HUES6 (cell line): Measurements from ENCODE around the gene DTX3.
"Not testable (repeated sequence)": the region's sequence is repeated elsewhere in the genome, so short reads cannot be mapped to it uniquely, and the experiment has no call there.

Experiments used
- H3K27ac ChIP-seq: 2 replicates; pipeline ENCODE4 v1.7.0; 2013; ENCODE audit warnings: low read depth, mild to moderate bottlenecking, low read length, inconsistent platforms
- H3K27me3 ChIP-seq: 2 replicates; pipeline ENCODE4 v1.6.1; 2013; ENCODE audit warnings: low read length; ENCODE audit not compliant: control insufficient read depth, insufficient read depth
- H3K36me3 ChIP-seq: 2 replicates; pipeline ENCODE4 v1.6.1; 2013; ENCODE audit warnings: low read length; ENCODE audit not compliant: control insufficient read depth, insufficient read depth
- H3K4me1 ChIP-seq: 2 replicates; pipeline ENCODE4 v1.6.1; 2013; ENCODE audit warnings: low read length; ENCODE audit not compliant: control insufficient read depth, insufficient read depth
- H3K4me3 ChIP-seq: 2 replicates; pipeline ENCODE4 v1.5.1; 2013; ENCODE audit warnings: low read depth, low read length
- H3K9ac ChIP-seq: one replicate; pipeline ENCODE4 v1.6.1; 2013; ENCODE audit warnings: mild to moderate bottlenecking, low read length
- H3K9me3 ChIP-seq: 2 replicates; pipeline ENCODE4 v1.6.1; 2013; ENCODE audit warnings: low read depth, low read length; ENCODE audit not compliant: control insufficient read depth, insufficient read depth

DTX3 gene

DNA sequence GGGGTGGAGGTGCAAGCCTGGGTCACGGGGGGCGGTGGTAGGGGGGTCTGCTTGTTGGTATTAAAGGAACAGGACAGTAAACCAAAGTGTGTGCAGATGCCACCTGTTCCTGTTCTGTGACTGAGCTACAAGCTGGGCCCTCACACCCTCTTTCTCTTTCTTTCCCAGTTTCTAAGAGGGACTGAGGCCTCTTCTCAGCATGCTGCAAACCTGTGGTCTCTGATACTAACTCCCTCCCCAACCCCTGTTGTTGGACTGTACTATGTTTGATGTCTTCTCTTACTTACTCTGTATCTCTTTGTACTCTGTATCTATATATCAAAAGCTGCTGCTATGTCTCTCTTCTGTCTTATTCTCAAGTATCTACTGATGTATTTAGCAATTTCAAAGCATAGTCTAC is 20.6 kb upstream of the DTX3 start:
- Histone ChIP-seq H3K27ac (no peak overlapping the region), H3K4me1 (no peaks in the 10 kb centered on the region; the same call in 1 of the 2 replicates), H3K9me3 (no peaks in the 10 kb centered on the region), H3K4me3 (no peak overlapping the region), H3K9ac (no peak overlapping the region), H3K27me3 (peaks cover 16% of the 10 kb centered on the region; the same call in 1 of the 2 replicates), H3K36me3 (peaks cover 17% of the 10 kb centered on the region; the same call in 1 of the 2 replicates)

GRCh38 chr12:57584690-57585089 is 19.9 kb upstream of the DTX3 start:
- H3K9me3 ChIP-seq = no peaks in the 10 kb centered on the region
- no peak overlapping the region for H3K4me3 ChIP-seq
- H3K27ac ChIP-seq = no peak overlapping the region
- no peaks in the 10 kb centered on the region; the same call in 1 of the 2 replicates for H3K4me1 ChIP-seq
- peaks cover 16% of the 10 kb centered on the region; the same call in 1 of the 2 replicates for H3K27me3 ChIP-seq
- H3K9ac ChIP-seq = no peak overlapping the region
- H3K36me3 ChIP-seq = peaks cover 14% of the 10 kb centered on the region; the same call in 1 of the 2 replicates

GRCh38 chr12:57585156-57585555 is 19.5 kb upstream of the DTX3 start:
- Histone ChIP-seq H3K27me3 (peaks cover 16% of the 10 kb centered on the region; the same call in 1 of the 2 replicates), H3K4me1 (no peaks in the 10 kb centered on the region; the same call in 1 of the 2 replicates), H3K9me3 (no peaks in the 10 kb centered on the region), H3K4me3 (no peak overlapping the region), H3K36me3 (peaks cover 10% of the 10 kb centered on the region; the same call in 1 of the 2 replicates), H3K27ac (no peak overlapping the region), H3K9ac (no peak overlapping the region)

- Histone ChIP-seq H3K27ac (no peak overlapping the region), H3K4me3 (no peak overlapping the region), H3K36me3 (peaks cover 7% of the 10 kb centered on the region; the same call in 1 of the 2 replicates), H3K4me1 (peaks cover 5% of the 10 kb centered on the region), H3K9me3 (no peaks in the 10 kb centered on the region), H3K27me3 (peaks cover 16% of the 10 kb centered on the region; the same call in 1 of the 2 replicates), H3K9ac (no peak overlapping the region)
Observed at GRCh38 chr12:57586128-57586527, 18.5 kb upstream of the DTX3 start.

DNA sequence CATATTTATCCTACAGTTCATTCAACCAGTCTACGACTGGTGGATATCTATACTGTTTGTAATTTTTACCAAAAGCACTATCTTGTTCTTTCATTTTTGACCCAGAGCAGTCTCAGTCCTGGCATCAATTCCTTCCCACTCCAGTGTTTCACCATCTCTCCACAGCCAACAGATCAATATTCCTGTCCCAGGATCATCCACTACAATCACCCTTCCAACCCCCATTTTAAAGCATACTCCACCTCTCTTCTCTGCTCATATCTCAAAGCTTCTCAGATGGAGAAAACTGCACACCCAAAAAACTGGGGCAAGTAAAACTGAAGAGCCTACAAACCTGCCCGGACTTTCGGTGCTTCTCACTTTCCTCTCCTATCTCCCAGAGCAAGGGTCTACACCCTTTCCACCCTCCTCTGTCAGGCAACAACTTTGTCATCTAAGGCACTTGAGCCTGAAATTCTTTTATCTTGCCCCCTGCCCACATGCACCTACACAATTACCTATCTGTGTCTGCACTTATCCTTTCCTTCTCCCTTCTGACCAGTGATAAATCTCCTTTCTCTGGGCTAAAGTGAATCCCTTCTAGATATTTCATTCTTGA is 17.7 kb upstream of the DTX3 start:
- H3K27ac ChIP-seq = no peak overlapping the region
- H3K9me3 ChIP-seq = no peaks in the 10 kb centered on the region
- no peak overlapping the region for H3K9ac ChIP-seq
- H3K27me3 ChIP-seq = peaks cover 16% of the 10 kb centered on the region; the same call in 1 of the 2 replicates
- H3K36me3 ChIP-seq = no peaks in the 10 kb centered on the region; the same call in 1 of the 2 replicates
- no peak overlapping the region for H3K4me3 ChIP-seq
- peaks cover 6% of the 10 kb centered on the region for H3K4me1 ChIP-seq

- H3K4me1 ChIP-seq, H3K9ac ChIP-seq, H3K4me3 ChIP-seq, H3K36me3 ChIP-seq, H3K27ac ChIP-seq, H3K9me3 ChIP-seq: not testable (repeated sequence)
- H3K27me3 ChIP-seq = peaks cover 15% of the 10 kb centered on the region; the same call in 1 of the 2 replicates
Observed at GRCh38 chr12:57588951-57589610, 15.5 kb upstream of the DTX3 start.

DNA sequence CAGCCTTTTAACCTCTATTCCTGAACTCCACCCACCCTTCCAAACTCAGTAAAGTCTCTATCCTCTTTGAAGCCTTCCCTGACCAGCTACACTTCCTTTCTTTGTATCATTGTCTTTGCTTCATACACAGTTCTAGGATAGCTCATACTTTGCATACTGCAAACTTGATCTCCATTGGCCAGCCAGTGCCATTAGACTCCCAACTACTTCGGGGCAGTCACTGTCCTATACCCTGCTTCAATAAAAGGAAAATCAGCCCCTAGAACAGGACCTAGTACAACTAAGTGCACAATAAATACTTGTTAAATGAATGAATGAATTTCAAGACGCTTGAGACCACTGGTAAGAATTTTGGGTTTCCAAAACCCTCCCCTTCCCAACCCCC is 14.2 kb upstream of the DTX3 start:
- H3K4me3 ChIP-seq = peak overlapping the region; percentile 91
- H3K27me3 ChIP-seq = peaks cover 10% of the 10 kb centered on the region; the same call in 1 of the 2 replicates
- H3K9ac ChIP-seq = peak overlapping the region; percentile 49
- no peaks in the 10 kb centered on the region for H3K9me3 ChIP-seq
- peaks cover 10% of the 10 kb centered on the region for H3K4me1 ChIP-seq
- peak overlapping the region; percentile 38; the same call in 1 of the 2 replicates for H3K27ac ChIP-seq
- H3K36me3 ChIP-seq = peaks cover 13% of the 10 kb centered on the region; the same call in 1 of the 2 replicates

DNA sequence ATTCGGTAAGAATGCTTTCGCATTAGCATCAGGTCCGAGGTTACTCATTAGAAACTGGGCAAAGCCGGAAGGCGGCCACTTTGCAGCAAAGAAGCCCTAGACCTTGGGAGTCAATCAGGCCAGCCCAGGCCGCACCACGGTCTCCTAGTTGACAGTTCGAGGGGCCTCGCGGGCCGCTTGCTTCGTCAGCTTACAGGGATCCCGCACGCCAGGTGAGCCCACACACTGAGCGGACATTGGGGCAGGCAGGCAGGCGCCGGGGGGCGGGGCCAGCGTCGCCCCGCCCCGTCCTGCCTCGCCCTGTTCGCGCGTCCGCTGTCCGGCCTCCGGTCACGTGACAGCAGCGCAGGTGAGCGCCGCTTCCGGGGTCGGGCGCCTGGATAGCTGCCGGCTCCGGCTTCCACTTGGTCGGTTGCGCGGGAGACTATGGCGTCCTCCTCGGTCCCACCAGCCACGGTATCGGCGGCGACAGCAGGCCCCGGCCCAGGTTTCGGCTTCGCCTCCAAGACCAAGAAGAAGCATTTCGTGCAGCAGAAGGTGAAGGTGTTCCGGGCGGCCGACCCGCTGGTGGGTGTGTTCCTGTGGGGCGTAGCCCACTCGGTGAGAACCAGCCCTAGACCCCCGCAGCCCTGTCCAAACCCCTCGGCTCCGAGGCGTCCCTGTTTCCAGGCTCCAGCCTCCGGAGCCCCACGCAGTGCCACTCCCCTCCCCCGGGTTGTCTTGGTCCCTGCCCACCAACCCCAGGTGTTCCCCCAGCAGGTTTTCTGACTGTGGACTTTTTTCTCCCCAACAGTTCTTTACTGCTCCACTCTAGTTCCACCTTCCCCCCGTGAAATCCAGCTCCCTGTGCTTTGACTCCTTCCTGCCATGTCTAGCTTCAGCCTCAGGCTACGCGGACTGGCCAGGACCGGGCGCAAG is 13.5 kb upstream of the DTX3 start, which contains the start of gene PIP4K2C:
Gene PIP4K2C (plus strand): TSS at position 329 of the 918 bp plus-strand sequence. CDS start 98 bp downstream, at position 427.
- peaks cover 10% of the 10 kb centered on the region for H3K4me1 ChIP-seq
- H3K9me3 ChIP-seq = no peaks in the 10 kb centered on the region
- H3K4me3 ChIP-seq = peak within 1 kb of the TSS; percentile 91
- H3K9ac ChIP-seq = peak within 1 kb of the TSS; percentile 77
- peaks cover 10% of the 10 kb centered on the region; the same call in 1 of the 2 replicates for H3K27me3 ChIP-seq
- peak within 1 kb of the TSS; percentile 38; the same call in 1 of the 2 replicates for H3K27ac ChIP-seq
- H3K36me3 ChIP-seq = peaks cover 18% of the 10 kb centered on the region

GRCh38 chr12:57591782-57592325 is 12.8 kb upstream of the DTX3 start:
- H3K4me1 ChIP-seq = peaks cover 10% of the 10 kb centered on the region
- no peaks in the 10 kb centered on the region for H3K9me3 ChIP-seq
- H3K4me3 ChIP-seq = peak overlapping the region; percentile 91
- H3K36me3 ChIP-seq = peaks cover 22% of the 10 kb centered on the region
- peak overlapping the region; percentile 77 for H3K9ac ChIP-seq
- H3K27me3 ChIP-seq = peaks cover 10% of the 10 kb centered on the region; the same call in 1 of the 2 replicates
- H3K27ac ChIP-seq = no peak overlapping the region

- Histone ChIP-seq H3K9ac (no peak overlapping the region), H3K4me1 (peaks cover 10% of the 10 kb centered on the region), H3K36me3 (peaks cover 28% of the 10 kb centered on the region), H3K9me3 (no peaks in the 10 kb centered on the region), H3K27me3 (peaks cover 8% of the 10 kb centered on the region; the same call in 1 of the 2 replicates), H3K4me3 (peak overlapping the region; percentile 91; the same call in 1 of the 2 replicates), H3K27ac (no peak overlapping the region)
Observed at GRCh38 chr12:57592551-57593165, 12.0 kb upstream of the DTX3 start.
